ENCODE data around the gene LRRTM1.

The LRRTM1 gene

DNA sequence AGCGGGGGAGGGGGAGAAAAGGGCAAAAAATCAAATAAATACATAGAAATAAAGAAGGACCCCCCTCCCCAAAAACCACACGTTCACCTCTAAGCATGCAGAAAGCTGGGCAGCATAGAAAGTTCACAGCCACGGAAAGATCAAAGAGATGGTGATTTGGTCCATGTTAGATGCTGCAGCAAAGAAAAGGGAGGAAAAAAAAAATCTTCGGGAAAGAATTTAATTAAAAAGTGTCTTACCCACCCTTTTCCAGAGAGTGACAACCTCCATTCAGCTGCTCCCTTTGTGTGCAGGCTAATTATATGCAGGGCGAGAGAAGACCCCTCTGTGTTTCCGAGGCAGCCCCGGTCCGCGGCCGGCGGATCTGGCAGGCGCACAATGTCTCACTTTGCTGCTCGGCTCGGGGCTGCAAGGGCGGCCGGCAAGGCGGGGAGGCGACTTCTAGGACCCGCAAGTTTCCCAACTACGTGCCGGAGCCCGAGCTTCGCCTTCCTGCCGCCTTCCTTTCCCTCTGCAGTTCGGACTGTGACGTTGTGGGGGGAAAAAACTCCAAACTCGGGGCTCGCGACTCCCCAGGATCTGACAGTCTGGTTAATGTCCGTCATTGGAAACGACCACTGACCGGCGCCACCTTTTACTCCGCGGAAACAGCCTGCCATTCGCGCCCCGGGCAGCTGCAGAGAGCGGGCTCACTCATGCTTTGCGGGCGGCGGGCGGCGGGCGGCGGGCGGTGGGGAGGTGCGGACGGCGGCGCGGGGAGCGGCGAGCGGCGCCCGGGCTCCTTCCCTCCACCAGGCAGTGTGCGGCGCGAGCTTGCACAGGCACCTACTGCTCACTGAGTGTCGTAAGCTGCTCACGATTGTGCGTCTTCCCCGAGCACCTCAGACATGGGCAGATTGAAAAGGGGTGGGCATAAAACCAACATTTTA, at the start of gene LRRTM1:
Gene LRRTM1 (minus strand): TSS at position 844 of the 929 bp plus-strand sequence. CDS start 933 bp downstream, outside the sequence.
- Mint-ChIP-seq H3K4me3 (no peak within 1 kb of the TSS), H3K4me1 (peaks cover 0 to 3% of the 10 kb centered on the region in 2 donors), H3K9me3 (peaks cover 0 to 7% of the 10 kb centered on the region in 2 donors), H3K36me3 (peaks cover 0 to 7% of the 10 kb centered on the region in 2 donors), H3K27ac (no peak within 1 kb of the TSS), H3K27me3 (peaks cover 51 to 72% of the 10 kb centered on the region in 2 donors)
- ATAC-seq (replicated peaks) (no peak), DNase-seq (no peak)

GRCh38 chr2:80351231-80351630, 46.7 kb upstream of the LRRTM1 start:
- H3K36me3 Mint-ChIP-seq: no peaks in the 10 kb centered on the region
- no peaks in the 10 kb centered on the region for H3K9me3 Mint-ChIP-seq
- no peak overlapping the region for H3K27ac Mint-ChIP-seq
- H3K4me1 Mint-ChIP-seq: no peaks in the 10 kb centered on the region
- ATAC-seq (replicated peaks) (no peak), DNase-seq (no peak)
- H3K4me3 Mint-ChIP-seq: no peak overlapping the region
- no peaks in the 10 kb centered on the region for H3K27me3 Mint-ChIP-seq

- peaks cover 0 to 5% of the 10 kb centered on the region in 2 donors for H3K9me3 Mint-ChIP-seq
- no peak overlapping the region for H3K4me3 Mint-ChIP-seq
- H3K27me3 Mint-ChIP-seq: no peaks in the 10 kb centered on the region
- H3K4me1 Mint-ChIP-seq: no peaks in the 10 kb centered on the region
- no peaks in the 10 kb centered on the region for H3K36me3 Mint-ChIP-seq
- no peak overlapping the region for H3K27ac Mint-ChIP-seq
- no peak for ATAC-seq (replicated peaks)
- no peak for DNase-seq
Observed at GRCh38 chr2:80348953-80349352, 44.4 kb upstream of the LRRTM1 start.

GRCh38 chr2:80348078-80348477, 43.5 kb upstream of the LRRTM1 start:
- DNase-seq (no peak), ATAC-seq (replicated peaks) (no peak)
- Mint-ChIP-seq H3K27ac (no peak overlapping the region), H3K27me3 (no peaks in the 10 kb centered on the region), H3K36me3 (no peaks in the 10 kb centered on the region), H3K4me1 (no peaks in the 10 kb centered on the region), H3K4me3 (no peak overlapping the region), H3K9me3 (peaks cover 0 to 5% of the 10 kb centered on the region in 2 donors)

GRCh38 chr2:80340022-80340421, 35.5 kb upstream of the LRRTM1 start:
- H3K27ac Mint-ChIP-seq: no peak overlapping the region
- no peaks in the 10 kb centered on the region for H3K36me3 Mint-ChIP-seq
- H3K4me3 Mint-ChIP-seq: no peak overlapping the region
- DNase-seq (no peak), ATAC-seq (replicated peaks) (no peak)
- H3K9me3 Mint-ChIP-seq: peaks cover 0 to 3% of the 10 kb centered on the region in 2 donors
- H3K4me1 Mint-ChIP-seq: no peaks in the 10 kb centered on the region
- H3K27me3 Mint-ChIP-seq: no peaks in the 10 kb centered on the region

GRCh38 chr2:80338794-80339193, 34.2 kb upstream of the LRRTM1 start:
- Mint-ChIP-seq H3K27ac (no peak overlapping the region), H3K9me3 (no peaks in the 10 kb centered on the region), H3K36me3 (no peaks in the 10 kb centered on the region), H3K4me3 (no peak overlapping the region), H3K27me3 (no peaks in the 10 kb centered on the region), H3K4me1 (no peaks in the 10 kb centered on the region)
- no peak for DNase-seq
- ATAC-seq (replicated peaks): no peak

DNA sequence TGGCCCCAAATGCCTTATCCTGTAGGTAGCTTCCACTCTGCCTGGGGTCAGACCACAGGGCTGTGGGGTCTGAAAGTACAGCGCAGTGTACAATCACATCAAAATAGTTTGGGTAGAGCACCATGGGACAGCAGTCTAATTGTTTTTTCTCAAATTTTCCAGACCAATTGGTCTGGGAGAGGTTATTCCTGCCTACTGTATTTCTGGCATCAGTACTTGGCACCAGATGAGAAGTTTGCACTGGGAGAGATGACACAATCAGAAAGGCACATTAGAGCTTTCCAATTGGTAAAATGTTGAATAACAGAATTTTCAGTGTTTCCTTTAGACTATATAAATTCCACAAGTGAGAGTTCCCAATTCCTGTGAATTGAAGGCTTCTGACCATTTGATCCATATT, 30.9 kb upstream of the LRRTM1 start:
- Mint-ChIP-seq H3K27me3 (no peaks in the 10 kb centered on the region), H3K4me3 (no peak overlapping the region), H3K36me3 (no peaks in the 10 kb centered on the region), H3K9me3 (peaks cover 0 to 2% of the 10 kb centered on the region in 2 donors), H3K4me1 (no peaks in the 10 kb centered on the region), H3K27ac (no peak overlapping the region)
- DNase-seq: no peak
- no peak for ATAC-seq (replicated peaks)

GRCh38 chr2:80333886-80334285, 29.3 kb upstream of the LRRTM1 start:
- H3K27me3 Mint-ChIP-seq: no peaks in the 10 kb centered on the region
- H3K36me3 Mint-ChIP-seq: no peaks in the 10 kb centered on the region
- H3K9me3 Mint-ChIP-seq: peaks cover 0 to 2% of the 10 kb centered on the region in 2 donors
- DNase-seq (no peak), ATAC-seq (replicated peaks) (no peak)
- no peaks in the 10 kb centered on the region for H3K4me1 Mint-ChIP-seq
- H3K27ac Mint-ChIP-seq: no peak overlapping the region
- H3K4me3 Mint-ChIP-seq: no peak overlapping the region

- DNase-seq (no peak), ATAC-seq (replicated peaks) (no peak)
- no peaks in the 10 kb centered on the region for H3K36me3 Mint-ChIP-seq
- no peaks in the 10 kb centered on the region for H3K4me1 Mint-ChIP-seq
- H3K27me3 Mint-ChIP-seq: peaks cover 0 to 4% of the 10 kb centered on the region in 2 donors
- no peak overlapping the region for H3K4me3 Mint-ChIP-seq
- H3K9me3 Mint-ChIP-seq: peaks cover 0 to 2% of the 10 kb centered on the region in 2 donors
- no peak overlapping the region for H3K27ac Mint-ChIP-seq
Observed at GRCh38 chr2:80330527-80331450, 26.2 kb upstream of the LRRTM1 start.

- H3K4me1 Mint-ChIP-seq: no peaks in the 10 kb centered on the region
- H3K27me3 Mint-ChIP-seq: peaks cover 0 to 4% of the 10 kb centered on the region in 2 donors
- ATAC-seq (replicated peaks): no peak
- H3K9me3 Mint-ChIP-seq: peaks cover 0 to 2% of the 10 kb centered on the region in 2 donors
- DNase-seq: no peak
- H3K4me3 Mint-ChIP-seq: no peak overlapping the region
- H3K36me3 Mint-ChIP-seq: no peaks in the 10 kb centered on the region
- no peak overlapping the region for H3K27ac Mint-ChIP-seq
Observed at GRCh38 chr2:80329491-80329890, 24.9 kb upstream of the LRRTM1 start.

DNA sequence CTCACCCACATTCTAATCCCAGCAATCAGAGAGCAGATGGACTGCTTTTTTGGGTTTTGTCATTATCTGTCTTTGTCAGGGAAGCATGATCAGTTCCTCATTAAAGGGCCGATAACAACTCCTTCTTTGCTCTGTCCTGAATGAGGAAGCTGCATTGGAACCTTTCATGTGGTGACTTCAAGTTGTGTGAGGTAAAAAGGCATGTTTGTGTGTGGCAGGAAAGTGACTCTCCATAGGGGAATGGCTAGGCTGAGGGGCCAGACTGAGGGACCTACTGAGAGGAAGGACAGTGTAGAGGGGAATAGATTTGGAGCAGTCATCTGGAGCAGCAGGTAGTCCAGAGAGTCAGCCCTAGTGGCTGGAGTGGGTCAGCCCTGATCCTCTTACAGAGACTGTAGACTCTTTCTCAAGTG, 23.6 kb upstream of the LRRTM1 start:
- peaks cover 0 to 4% of the 10 kb centered on the region in 2 donors for H3K27me3 Mint-ChIP-seq
- H3K27ac Mint-ChIP-seq: no peak overlapping the region
- H3K9me3 Mint-ChIP-seq: peaks cover 0 to under 1% of the 10 kb centered on the region in 2 donors
- H3K4me1 Mint-ChIP-seq: no peaks in the 10 kb centered on the region
- H3K36me3 Mint-ChIP-seq: no peaks in the 10 kb centered on the region
- ATAC-seq (replicated peaks) (peak in 1 of 2 donors; percentile 16), DNase-seq (no peak)
- no peak overlapping the region for H3K4me3 Mint-ChIP-seq

DNA sequence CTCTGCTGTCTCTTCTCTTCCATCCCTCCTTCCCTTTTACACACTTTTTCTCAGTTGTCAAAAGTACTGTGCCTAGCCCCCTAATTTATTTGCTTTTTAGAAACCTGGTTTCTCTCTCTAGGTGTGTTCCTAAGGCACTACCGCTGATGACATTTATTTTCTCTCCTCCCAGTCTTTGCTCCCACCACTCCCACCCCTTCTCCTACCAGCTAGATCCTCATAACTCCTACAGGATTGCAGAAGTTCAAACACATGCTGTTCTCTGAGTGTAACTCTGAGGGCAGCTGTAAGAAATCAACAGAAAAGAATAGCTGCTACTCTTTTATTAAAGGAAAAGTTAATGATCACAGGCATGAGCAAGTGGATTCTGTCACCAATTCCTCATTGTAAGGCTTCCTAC, 22.3 kb upstream of the LRRTM1 start:
- Mint-ChIP-seq H3K4me3 (no peak overlapping the region), H3K4me1 (no peaks in the 10 kb centered on the region), H3K36me3 (no peaks in the 10 kb centered on the region), H3K27ac (no peak overlapping the region), H3K9me3 (no peaks in the 10 kb centered on the region), H3K27me3 (peaks cover 0 to 8% of the 10 kb centered on the region in 2 donors)
- DNase-seq: no peak
- no peak for ATAC-seq (replicated peaks)

- Mint-ChIP-seq H3K4me3 (no peak overlapping the region), H3K36me3 (no peaks in the 10 kb centered on the region), H3K4me1 (no peaks in the 10 kb centered on the region), H3K9me3 (no peaks in the 10 kb centered on the region), H3K27me3 (peaks cover 2 to 9% of the 10 kb centered on the region in 2 donors), H3K27ac (no peak overlapping the region)
- no peak for ATAC-seq (replicated peaks)
- no peak for DNase-seq
Observed at GRCh38 chr2:80326214-80326613, 21.7 kb upstream of the LRRTM1 start.

DNA sequence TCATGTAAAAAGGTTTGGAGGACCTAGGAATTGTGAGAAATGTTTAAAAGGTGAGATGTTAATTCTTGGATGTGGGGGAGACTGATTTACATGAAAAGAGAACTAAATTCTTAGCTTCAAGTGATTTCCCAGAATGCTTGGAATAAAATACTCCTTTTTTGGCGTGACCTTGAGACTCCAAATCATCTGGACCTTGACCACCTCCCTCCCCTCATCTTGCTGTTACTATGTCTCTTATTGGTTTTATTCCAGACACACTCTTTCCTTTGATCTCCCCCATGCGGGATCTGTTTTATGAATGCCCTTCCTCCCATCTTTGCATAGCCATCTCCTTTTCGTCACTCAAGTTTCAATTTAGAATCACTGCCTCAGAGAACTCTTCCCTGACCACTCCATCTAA, 20.0 kb upstream of the LRRTM1 start:
- Mint-ChIP-seq H3K9me3 (no peaks in the 10 kb centered on the region), H3K4me1 (no peaks in the 10 kb centered on the region), H3K27ac (no peak overlapping the region), H3K4me3 (no peak overlapping the region), H3K36me3 (no peaks in the 10 kb centered on the region), H3K27me3 (peaks cover 5 to 12% of the 10 kb centered on the region in 2 donors)
- DNase-seq (no peak), ATAC-seq (replicated peaks) (no peak)
